Measurements from ENCODE around the gene NDUFA6. TPM values are rescaled to one million over a fixed set of nuclear protein-coding genes. Genes with fewer than 3 reads are reported as not detected.
"Not testable (repeated sequence)": the region's sequence is repeated elsewhere in the genome, so short reads cannot be mapped to it uniquely, and the experiment has no call there.

NDUFA6 gene
- total RNA-seq, 1 experiment from 2014 or later, result 92.2 TPM

DNA sequence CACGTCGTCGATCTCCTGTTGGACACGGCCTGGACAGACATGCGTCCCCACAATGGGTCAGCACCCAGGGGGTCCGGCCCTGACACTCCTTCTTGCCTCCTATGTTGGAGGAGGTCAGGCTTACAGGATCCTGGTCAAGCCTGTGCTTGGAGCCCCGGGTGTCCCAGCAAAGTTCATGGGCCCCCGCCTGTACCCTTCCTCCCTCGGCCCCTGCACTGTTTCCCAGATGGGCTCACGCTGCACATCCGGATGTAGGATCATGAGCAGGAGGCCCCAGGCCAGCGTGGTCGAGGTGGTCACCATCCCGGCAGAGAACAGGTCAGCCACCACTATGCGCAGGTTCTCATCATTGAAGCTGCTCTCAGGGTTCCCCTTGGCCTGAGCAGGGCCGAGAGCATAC is 37.0 kb upstream of the NDUFA6 start:
- CTCF ChIA-PET, result no interaction called here
- intact Hi-C loops (cut with micrococcal nuclease; ENCODE audit: unreplicated experiment), result no loop called here
- H3K4me3 ChIP-seq (ENCODE audit: low read depth in 2 of 2, low read length in 2 of 2), result no peak overlapping the region

DNA sequence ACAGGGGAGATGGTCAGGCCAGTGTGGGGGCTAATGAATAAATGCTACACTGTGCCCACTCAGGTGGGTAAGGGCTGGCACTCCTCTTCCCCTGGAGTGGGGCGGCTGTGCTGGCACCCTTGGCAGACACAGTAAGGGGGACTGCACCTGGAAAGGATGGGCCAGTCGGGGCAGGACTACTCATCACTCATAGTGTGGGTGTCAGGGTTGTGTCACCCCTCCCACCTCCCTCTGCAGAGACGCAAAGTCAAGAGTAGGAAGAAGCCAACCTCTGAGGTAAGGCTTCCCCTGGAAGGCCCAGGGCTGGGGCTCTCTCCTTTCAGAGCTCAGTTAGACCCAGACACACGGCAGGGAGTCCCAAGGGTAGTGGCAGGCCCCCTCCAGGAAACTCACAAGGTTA is 33.0 kb upstream of the NDUFA6 start:
- H3K4me1 ChIP-seq (ENCODE audit: control insufficient read depth, insufficient read depth, low read length); H3K36me3 ChIP-seq (ENCODE audit: control insufficient read depth, insufficient read depth, low read length); H3K27me3 ChIP-seq (ENCODE audit: control insufficient read depth, insufficient read depth, low read length); POLR2A ChIA-PET; in situ Hi-C loops (cut with HindIII; ENCODE audit: low pct_unique_long_range_greater_than_20kb, low sequenced_read_pairs); DNase-seq (ENCODE audit: low read depth, low spot score); CTCF ChIA-PET; H3K9me3 ChIP-seq (ENCODE audit: control insufficient read depth, insufficient read depth, low read depth, low read length); BruUV-seq (replicated peaks); H3K4me3 ChIP-seq (ENCODE audit: low read depth in 2 of 2, low read length in 2 of 2); intact Hi-C loops (cut with micrococcal nuclease; ENCODE audit: unreplicated experiment); ATAC-seq; H3K27ac ChIP-seq (ENCODE audit: low read length): not testable (repeated sequence)

More for the DNA sequence above, 37.0 kb upstream of the NDUFA6 start:
- BruUV-seq (replicated peaks), result no TSS peak
- in situ Hi-C loops (cut with HindIII; ENCODE audit: low pct_unique_long_range_greater_than_20kb, low sequenced_read_pairs), result no loop called here
- H3K27ac ChIP-seq (ENCODE audit: low read length), result no peak overlapping the region
- no peaks in the 10 kb centered on the region for H3K27me3 ChIP-seq (ENCODE audit: control insufficient read depth, insufficient read depth, low read length)
- DNase-seq (ENCODE audit: low read depth, low spot score) (no peak), ATAC-seq (no peak)
- no peak for TF ChIP-seq POLR2AphosphoS5 (IDR thresholded peaks at IDR 0.05; ENCODE audit: low read depth, low read length)
- TF ChIP-seq SIN3A (IDR thresholded peaks at IDR 0.05; ENCODE audit: borderline replicate concordance, insufficient read depth, low read depth, low read length), result no peak
- TF ChIP-seq, protein P1, sequence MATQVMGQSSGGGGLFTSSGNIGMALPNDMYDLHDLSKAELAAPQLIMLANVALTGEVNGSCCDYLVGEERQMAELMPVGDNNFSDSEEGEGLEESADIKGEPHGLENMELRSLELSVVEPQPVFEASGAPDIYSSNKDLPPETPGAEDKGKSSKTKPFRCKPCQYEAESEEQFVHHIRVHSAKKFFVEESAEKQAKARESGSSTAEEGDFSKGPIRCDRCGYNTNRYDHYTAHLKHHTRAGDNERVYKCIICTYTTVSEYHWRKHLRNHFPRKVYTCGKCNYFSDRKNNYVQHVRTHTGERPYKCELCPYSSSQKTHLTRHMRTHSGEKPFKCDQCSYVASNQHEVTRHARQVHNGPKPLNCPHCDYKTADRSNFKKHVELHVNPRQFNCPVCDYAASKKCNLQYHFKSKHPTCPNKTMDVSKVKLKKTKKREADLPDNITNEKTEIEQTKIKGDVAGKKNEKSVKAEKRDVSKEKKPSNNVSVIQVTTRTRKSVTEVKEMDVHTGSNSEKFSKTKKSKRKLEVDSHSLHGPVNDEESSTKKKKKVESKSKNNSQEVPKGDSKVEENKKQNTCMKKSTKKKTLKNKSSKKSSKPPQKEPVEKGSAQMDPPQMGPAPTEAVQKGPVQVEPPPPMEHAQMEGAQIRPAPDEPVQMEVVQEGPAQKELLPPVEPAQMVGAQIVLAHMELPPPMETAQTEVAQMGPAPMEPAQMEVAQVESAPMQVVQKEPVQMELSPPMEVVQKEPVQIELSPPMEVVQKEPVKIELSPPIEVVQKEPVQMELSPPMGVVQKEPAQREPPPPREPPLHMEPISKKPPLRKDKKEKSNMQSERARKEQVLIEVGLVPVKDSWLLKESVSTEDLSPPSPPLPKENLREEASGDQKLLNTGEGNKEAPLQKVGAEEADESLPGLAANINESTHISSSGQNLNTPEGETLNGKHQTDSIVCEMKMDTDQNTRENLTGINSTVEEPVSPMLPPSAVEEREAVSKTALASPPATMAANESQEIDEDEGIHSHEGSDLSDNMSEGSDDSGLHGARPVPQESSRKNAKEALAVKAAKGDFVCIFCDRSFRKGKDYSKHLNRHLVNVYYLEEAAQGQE (IDR thresholded peaks at IDR 0.05; ENCODE audit: insufficient read depth in 1 of 2, low read depth in 2 of 2, low read length in 1 of 2), result no peak
- TF ChIP-seq TCF7L2 (IDR thresholded peaks at IDR 0.05; ENCODE audit: low read depth, low read length), result no peak
- TF ChIP-seq, protein P2, sequence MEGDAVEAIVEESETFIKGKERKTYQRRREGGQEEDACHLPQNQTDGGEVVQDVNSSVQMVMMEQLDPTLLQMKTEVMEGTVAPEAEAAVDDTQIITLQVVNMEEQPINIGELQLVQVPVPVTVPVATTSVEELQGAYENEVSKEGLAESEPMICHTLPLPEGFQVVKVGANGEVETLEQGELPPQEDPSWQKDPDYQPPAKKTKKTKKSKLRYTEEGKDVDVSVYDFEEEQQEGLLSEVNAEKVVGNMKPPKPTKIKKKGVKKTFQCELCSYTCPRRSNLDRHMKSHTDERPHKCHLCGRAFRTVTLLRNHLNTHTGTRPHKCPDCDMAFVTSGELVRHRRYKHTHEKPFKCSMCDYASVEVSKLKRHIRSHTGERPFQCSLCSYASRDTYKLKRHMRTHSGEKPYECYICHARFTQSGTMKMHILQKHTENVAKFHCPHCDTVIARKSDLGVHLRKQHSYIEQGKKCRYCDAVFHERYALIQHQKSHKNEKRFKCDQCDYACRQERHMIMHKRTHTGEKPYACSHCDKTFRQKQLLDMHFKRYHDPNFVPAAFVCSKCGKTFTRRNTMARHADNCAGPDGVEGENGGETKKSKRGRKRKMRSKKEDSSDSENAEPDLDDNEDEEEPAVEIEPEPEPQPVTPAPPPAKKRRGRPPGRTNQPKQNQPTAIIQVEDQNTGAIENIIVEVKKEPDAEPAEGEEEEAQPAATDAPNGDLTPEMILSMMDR (IDR thresholded peaks at IDR 0.05), result no peak
- no peaks in the 10 kb centered on the region for H3K9me3 ChIP-seq (ENCODE audit: control insufficient read depth, insufficient read depth, low read depth, low read length)
- H3K4me1 ChIP-seq (ENCODE audit: control insufficient read depth, insufficient read depth, low read length), result no peaks in the 10 kb centered on the region
- POLR2A ChIA-PET, result no interaction called here
- no peaks in the 10 kb centered on the region for H3K36me3 ChIP-seq (ENCODE audit: control insufficient read depth, insufficient read depth, low read length)

DNA sequence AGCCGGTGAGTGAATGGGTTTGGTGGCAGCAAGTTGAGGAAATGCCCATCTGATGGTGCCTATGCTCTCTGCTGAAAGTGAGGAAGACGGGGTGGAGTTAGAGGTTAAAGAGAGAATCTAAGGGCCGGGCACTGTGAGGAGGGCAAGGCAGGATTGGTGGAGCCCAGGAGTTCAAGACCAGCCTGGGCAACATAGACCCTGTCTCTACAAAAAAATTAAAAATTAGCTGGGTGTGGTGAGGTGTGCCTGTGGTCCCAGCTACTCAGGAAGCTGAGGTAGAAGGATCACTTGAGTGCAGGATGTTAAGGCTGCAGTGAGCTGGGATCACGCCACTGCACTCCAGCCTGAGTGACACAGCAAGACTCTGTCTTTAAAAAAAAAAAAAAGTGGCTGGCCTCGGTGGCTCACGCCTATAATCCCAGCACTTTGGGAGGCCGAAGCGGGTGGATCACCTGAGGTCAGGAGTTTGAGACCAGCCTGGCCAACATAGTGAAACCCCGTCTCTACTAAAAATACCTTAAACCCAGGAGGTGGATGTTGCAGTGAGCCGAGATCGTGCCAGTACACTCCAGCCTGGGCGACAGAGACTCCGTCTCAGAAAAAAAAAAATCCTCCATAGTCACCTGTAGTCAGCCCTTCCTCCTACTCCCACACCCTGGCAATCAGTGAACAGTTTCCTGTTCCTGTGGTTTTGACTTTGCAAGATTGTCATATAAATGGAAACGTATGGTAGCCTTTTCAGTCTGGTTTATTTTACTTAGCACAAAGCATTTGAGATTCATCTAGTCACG is 29.9 kb upstream of the NDUFA6 start:
- POLR2A ChIA-PET, result not testable (repeated sequence)

More for the DNA sequence above, 29.9 kb upstream of the NDUFA6 start:
- H3K4me3 ChIP-seq (ENCODE audit: low read depth in 2 of 2, low read length in 2 of 2); intact Hi-C loops (cut with micrococcal nuclease; ENCODE audit: unreplicated experiment); DNase-seq (ENCODE audit: low read depth, low spot score); H3K9me3 ChIP-seq (ENCODE audit: control insufficient read depth, insufficient read depth, low read depth, low read length); H3K4me1 ChIP-seq (ENCODE audit: control insufficient read depth, insufficient read depth, low read length); H3K27me3 ChIP-seq (ENCODE audit: control insufficient read depth, insufficient read depth, low read length); H3K27ac ChIP-seq (ENCODE audit: low read length); H3K36me3 ChIP-seq (ENCODE audit: control insufficient read depth, insufficient read depth, low read length); ATAC-seq; BruUV-seq (replicated peaks); in situ Hi-C loops (cut with HindIII; ENCODE audit: low pct_unique_long_range_greater_than_20kb, low sequenced_read_pairs); CTCF ChIA-PET: not testable (repeated sequence)

Measured in Panc1 (cell line).